ENCODE measurements around the gene SSR1. TPM values are rescaled to one million over a fixed set of nuclear protein-coding genes. Genes with fewer than 3 reads are reported as not detected.

Gene SSR1
- total RNA-seq, 1 donor from 2014 or later = 115 TPM

- TF ChIP-seq, protein P1, sequence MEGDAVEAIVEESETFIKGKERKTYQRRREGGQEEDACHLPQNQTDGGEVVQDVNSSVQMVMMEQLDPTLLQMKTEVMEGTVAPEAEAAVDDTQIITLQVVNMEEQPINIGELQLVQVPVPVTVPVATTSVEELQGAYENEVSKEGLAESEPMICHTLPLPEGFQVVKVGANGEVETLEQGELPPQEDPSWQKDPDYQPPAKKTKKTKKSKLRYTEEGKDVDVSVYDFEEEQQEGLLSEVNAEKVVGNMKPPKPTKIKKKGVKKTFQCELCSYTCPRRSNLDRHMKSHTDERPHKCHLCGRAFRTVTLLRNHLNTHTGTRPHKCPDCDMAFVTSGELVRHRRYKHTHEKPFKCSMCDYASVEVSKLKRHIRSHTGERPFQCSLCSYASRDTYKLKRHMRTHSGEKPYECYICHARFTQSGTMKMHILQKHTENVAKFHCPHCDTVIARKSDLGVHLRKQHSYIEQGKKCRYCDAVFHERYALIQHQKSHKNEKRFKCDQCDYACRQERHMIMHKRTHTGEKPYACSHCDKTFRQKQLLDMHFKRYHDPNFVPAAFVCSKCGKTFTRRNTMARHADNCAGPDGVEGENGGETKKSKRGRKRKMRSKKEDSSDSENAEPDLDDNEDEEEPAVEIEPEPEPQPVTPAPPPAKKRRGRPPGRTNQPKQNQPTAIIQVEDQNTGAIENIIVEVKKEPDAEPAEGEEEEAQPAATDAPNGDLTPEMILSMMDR (IDR thresholded peaks at IDR 0.05; ENCODE audit: insufficient read depth, low read length, poor library complexity, severe bottlenecking) = no peak
- peaks cover 1% of the 10 kb centered on the region for H3K36me3 ChIP-seq (ENCODE audit: control insufficient read depth, insufficient read depth, low read length)
Observed at GRCh38 chr6:7300926-7301325, 12.1 kb downstream of the SSR1 start.

DNA sequence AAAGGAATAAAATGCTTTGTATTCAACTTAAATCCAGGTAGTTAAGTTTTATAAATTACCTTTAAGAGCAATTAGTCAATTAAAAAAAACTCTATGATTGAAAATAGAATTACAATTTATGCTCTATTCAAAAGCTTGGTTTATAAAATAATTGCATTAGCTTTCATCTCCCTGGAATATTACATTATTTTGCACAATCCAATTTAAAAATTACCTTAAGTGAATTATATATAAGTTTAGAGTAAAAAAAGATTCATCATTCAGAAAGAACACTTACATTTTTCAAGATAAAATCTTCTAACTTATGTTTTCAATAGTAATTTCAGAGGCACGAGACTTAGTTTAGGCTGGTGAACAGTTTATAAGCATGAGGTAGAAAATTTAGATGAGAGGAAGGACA lies 14.9 kb downstream of the SSR1 start:
- no peak for DNase-seq (ENCODE audit: low read depth)
- no peaks in the 10 kb centered on the region for H3K27me3 ChIP-seq (ENCODE audit: control insufficient read depth, insufficient read depth, low read length)
- TF ChIP-seq, protein P1 (IDR thresholded peaks at IDR 0.05; ENCODE audit: insufficient read depth, low read length, poor library complexity, severe bottlenecking) = no peak
- H3K36me3 ChIP-seq (ENCODE audit: control insufficient read depth, insufficient read depth, low read length) = peaks cover 1% of the 10 kb centered on the region
- no peak overlapping the region for H3K4me3 ChIP-seq (ENCODE audit: low read depth, low read length)

More at GRCh38 chr6:7300926-7301325, 12.1 kb downstream of the SSR1 start:
- no peak for DNase-seq (ENCODE audit: low read depth)
- no peak overlapping the region for H3K4me3 ChIP-seq (ENCODE audit: low read depth, low read length)
- no peaks in the 10 kb centered on the region for H3K27me3 ChIP-seq (ENCODE audit: control insufficient read depth, insufficient read depth, low read length)

- H3K27me3 ChIP-seq (ENCODE audit: control insufficient read depth, insufficient read depth, low read length) = no peaks in the 10 kb centered on the region
- TF ChIP-seq, protein P1 (IDR thresholded peaks at IDR 0.05; ENCODE audit: insufficient read depth, low read length, poor library complexity, severe bottlenecking) = no peak
- H3K4me3 ChIP-seq (ENCODE audit: low read depth, low read length) = no peak overlapping the region
- no peak for DNase-seq (ENCODE audit: low read depth)
- peaks cover 1% of the 10 kb centered on the region for H3K36me3 ChIP-seq (ENCODE audit: control insufficient read depth, insufficient read depth, low read length)
Observed at GRCh38 chr6:7296602-7297001, 16.4 kb downstream of the SSR1 start.

DNA sequence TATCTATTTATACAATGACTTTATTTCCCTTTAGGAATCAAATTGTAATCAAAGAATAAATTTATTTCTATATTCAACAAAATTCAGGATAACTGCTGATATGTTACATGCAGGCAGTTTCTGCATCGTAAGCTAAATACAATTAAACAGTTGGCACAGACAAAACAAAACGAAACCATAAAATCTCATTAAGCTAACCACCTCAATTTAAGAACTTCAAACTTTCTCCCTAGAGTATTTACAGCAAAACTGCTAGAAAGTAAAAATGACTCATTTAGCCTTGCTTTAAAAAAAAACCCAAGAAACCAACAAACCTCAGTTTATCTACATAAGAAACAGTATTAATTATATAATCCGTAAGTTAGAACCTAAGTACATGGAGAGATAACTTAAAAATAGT lies 17.1 kb downstream of the SSR1 start:
- TF ChIP-seq, protein P1 (IDR thresholded peaks at IDR 0.05; ENCODE audit: insufficient read depth, low read length, poor library complexity, severe bottlenecking) = no peak
- no peak overlapping the region for H3K4me3 ChIP-seq (ENCODE audit: low read depth, low read length)
- H3K36me3 ChIP-seq (ENCODE audit: control insufficient read depth, insufficient read depth, low read length) = peaks cover 1% of the 10 kb centered on the region
- DNase-seq (ENCODE audit: low read depth) = no peak
- no peaks in the 10 kb centered on the region for H3K27me3 ChIP-seq (ENCODE audit: control insufficient read depth, insufficient read depth, low read length)

- TF ChIP-seq, protein P1 (IDR thresholded peaks at IDR 0.05; ENCODE audit: insufficient read depth, low read length, poor library complexity, severe bottlenecking) = no peak
- DNase-seq (ENCODE audit: low read depth) = no peak
- Histone ChIP-seq H3K27me3 (ENCODE audit: control insufficient read depth, insufficient read depth, low read length) (no peaks in the 10 kb centered on the region), H3K36me3 (ENCODE audit: control insufficient read depth, insufficient read depth, low read length) (peaks cover 1% of the 10 kb centered on the region), H3K4me3 (ENCODE audit: low read depth, low read length) (no peak overlapping the region)
Observed at GRCh38 chr6:7292596-7293255, 20.3 kb downstream of the SSR1 start.

GRCh38 chr6:7290079-7290478 lies 22.9 kb downstream of the SSR1 start:
- H3K36me3 ChIP-seq (ENCODE audit: control insufficient read depth, insufficient read depth, low read length) = no peaks in the 10 kb centered on the region
- no peaks in the 10 kb centered on the region for H3K27me3 ChIP-seq (ENCODE audit: control insufficient read depth, insufficient read depth, low read length)
- TF ChIP-seq, protein P1 (IDR thresholded peaks at IDR 0.05; ENCODE audit: insufficient read depth, low read length, poor library complexity, severe bottlenecking) = no peak
- no peak overlapping the region for H3K4me3 ChIP-seq (ENCODE audit: low read depth, low read length)
- no peak for DNase-seq (ENCODE audit: low read depth)

Data from kidney epithelial cell (primary cell).